B cell (primary cell): ENCODE data around the gene GPR183. TPM values are rescaled to one million over a fixed set of nuclear protein-coding genes. Genes with fewer than 3 reads are reported as not detected.

Experiments
- ATAC-seq: fragments of 200-7000 bp; cut with Tn5 transposase; one replicate; pipeline ENCODE4 v1.10.0; 2021; ENCODE audit warnings: low read depth, mild to moderate bottlenecking, moderate number of reproducible peaks, moderate library complexity
- CTCF ChIA-PET: fragments of 350-600 bp; sonication (Branson Sonifier 250); formaldehyde crosslinking; loops from one replicate; lab custom pipeline; 2021; ENCODE audit warnings: antibody characterized with exemption, inconsistent platforms; lab: Charles Lee
- POLR2A ChIA-PET: fragments of 350-600 bp; sonication (Branson Sonifier 250); formaldehyde crosslinking; loops from one replicate; lab custom pipeline; 2021; ENCODE audit warnings: antibody characterized with exemption; lab: Charles Lee
- DNase-seq: peaks from one replicate; pipeline ENCODE4 v3.0.0; 2013
- H2AFZ ChIP-seq: 2 replicates; pipeline ENCODE4 v1.6.1; 2012; ENCODE audit warnings: mild to moderate bottlenecking, low read depth, low read length; ENCODE audit not compliant: insufficient read depth, poor library complexity, severe bottlenecking
- H3K27ac ChIP-seq, 2 donors: 1 replicate in 1 of 2; 2 replicates in 1 of 2; pipeline ENCODE4 v1.5.1; 2012 to 2013; ENCODE audit warnings: low read length in 2 of 2, mild to moderate bottlenecking in 2 of 2, moderate library complexity in 1 of 2
- H3K27me3 ChIP-seq, 4 experiments: fragments of 200-600 bp in 1 of 4; sonication (generic) in 1 of 4; replicated peaks in 1 of 4; 1 replicate in 2 of 4; 2 replicates in 2 of 4; pipeline versions ENCODE4 v1.6.1 to v1.7.0; 2013 to 2016; ENCODE audit warnings: low read length in 3 of 4, mild to moderate bottlenecking in 2 of 4, mixed read lengths in 1 of 4, moderate library complexity in 1 of 4; ENCODE audit not compliant: insufficient read depth in 4 of 4, control insufficient read depth in 3 of 4; ENCODE audit errors: control extremely low read depth in 1 of 4
- H3K36me3 ChIP-seq, 2 experiments: replicated peaks in 1 of 2; 1 replicate in 1 of 2; 2 replicates in 1 of 2; pipeline versions ENCODE4 v1.6.1 to v1.7.1; 2013; ENCODE audit warnings: low read length in 1 of 2; ENCODE audit not compliant: insufficient read depth in 2 of 2, control insufficient read depth in 1 of 2; ENCODE audit errors: control extremely low read depth in 1 of 2, extremely low read depth in 1 of 2
- H3K4me1 ChIP-seq, 2 donors: fragments of 200-600 bp in 1 of 2; sonication (generic) in 1 of 2; 1 replicate in 1 of 2; 2 replicates in 1 of 2; pipeline versions ENCODE4 v1.5.1 to v1.6.1; 2013 to 2017; ENCODE audit warnings: low read length in 2 of 2; ENCODE audit not compliant: control insufficient read depth in 2 of 2, insufficient read depth in 2 of 2
- H3K4me2 ChIP-seq: replicated peaks from 2 replicates; pipeline ENCODE3; 2012; ENCODE audit warnings: mild to moderate bottlenecking, low read depth, low read length; ENCODE audit not compliant: poor library complexity, severe bottlenecking
- H3K4me3 ChIP-seq, 5 experiments: fragments of 200-600 bp in 1 of 5; sonication (generic) in 1 of 5; 1 replicate in 3 of 5; 2 replicates in 2 of 5; pipeline versions ENCODE4 v1.5.1 to v1.7.0; 2011 to 2016; ENCODE audit warnings: low read length in 4 of 5, mild to moderate bottlenecking in 4 of 5, low read depth in 2 of 5, control low read depth in 1 of 5, moderate library complexity in 1 of 5; ENCODE audit not compliant: insufficient read depth in 1 of 5; ENCODE audit errors: control extremely low read depth in 1 of 5, extremely low read depth in 1 of 5
- H3K79me2 ChIP-seq: fragments of 200-600 bp; sonication (generic); one replicate; pipeline ENCODE4 v1.6.0; 2016; ENCODE audit warnings: low read length; ENCODE audit not compliant: control insufficient read depth, insufficient read depth
- H3K9ac ChIP-seq: fragments of 200-600 bp; sonication (generic); 2 replicates; pipeline ENCODE4 v1.6.1; 2017; ENCODE audit warnings: mild to moderate bottlenecking, low read length, moderate library complexity
- H3K9me3 ChIP-seq, 3 donors: one replicate each; pipeline versions ENCODE4 v1.6.1 to v1.7.1; 2013; ENCODE audit warnings: low read length in 2 of 3; ENCODE audit not compliant: control insufficient read depth in 2 of 3, insufficient read depth in 1 of 3; ENCODE audit errors: control extremely low read depth in 1 of 3
- H4K20me1 ChIP-seq: 2 replicates; pipeline ENCODE4 v1.6.0; 2012; ENCODE audit warnings: mild to moderate bottlenecking, low read length; ENCODE audit not compliant: insufficient read depth, control insufficient read depth, poor library complexity, severe bottlenecking
- H3K27ac Mint-ChIP-seq: one replicate; pipeline ENCODE4 v1.8.0; 2021; ENCODE audit warnings: mixed read lengths
- H3K27me3 Mint-ChIP-seq: one replicate; pipeline ENCODE4 v1.8.0; 2021; ENCODE audit warnings: mixed read lengths
- H3K4me1 Mint-ChIP-seq: one replicate; pipeline ENCODE4 v1.8.0; 2021; ENCODE audit warnings: mixed read lengths
- H3K4me3 Mint-ChIP-seq: one replicate; pipeline ENCODE4 v1.8.0; 2021; ENCODE audit warnings: mixed read lengths
- H3K9me3 Mint-ChIP-seq: one replicate; pipeline ENCODE4 v1.8.0; 2022; ENCODE audit warnings: mixed read lengths; ENCODE audit not compliant: insufficient read depth
- EZH2 ChIP-seq: IDR thresholded peaks from 2 replicates; pipeline ENCODE4 v1.6.1; 2012; ENCODE audit warnings: borderline replicate concordance, low read depth, mild to moderate bottlenecking, moderate library complexity, low read length; ENCODE audit not compliant: insufficient read depth, poor library complexity, severe bottlenecking
- WGBS: methylation state at CpG from one replicate; pipeline ENCODE4 v1.1.5; 2013; ENCODE audit warnings: missing lambda C conversion rate; ENCODE audit not compliant: insufficient coverage; 5-methylcytosine and 5-hydroxymethylcytosine counted together
- intact Hi-C: fragments of 100-400 bp; cut with micrococcal nuclease; formaldehyde crosslinking; loops from one replicate; pipeline ENCODE4 v1.10.0; 2022
- polyA plus RNA-seq: library from polyadenylated mRNA; depleted of rRNA; stranded (reverse); fragments of >200 nt; gene quantifications from 2 replicates; pipeline ENCODE4 v1.2.3, GENCODE V29; 2012
- total RNA-seq, 2 donors: library from RNA; stranded (reverse); fragments of 120-200 nt in 1 of 2; gene quantifications; 1 replicate in 1 of 2; 2 replicates in 1 of 2; pipeline versions ENCODE4 v1.2.3 to v1.2.4, GENCODE V29; 2013 to 2022
- TF ChIP-seq, protein P1 (sequence below): fragments of 200-600 bp; IDR thresholded peaks from one replicate; pipeline ENCODE4 v1.8.0; 2022; ENCODE audit warnings: antibody characterized with exemption, mild to moderate bottlenecking

GPR183 gene
- total and polyA plus RNA-seq, 2 donors (not counting 1 experiment from before 2014, with no cell fraction given): 150 to 256 TPM

DNA sequence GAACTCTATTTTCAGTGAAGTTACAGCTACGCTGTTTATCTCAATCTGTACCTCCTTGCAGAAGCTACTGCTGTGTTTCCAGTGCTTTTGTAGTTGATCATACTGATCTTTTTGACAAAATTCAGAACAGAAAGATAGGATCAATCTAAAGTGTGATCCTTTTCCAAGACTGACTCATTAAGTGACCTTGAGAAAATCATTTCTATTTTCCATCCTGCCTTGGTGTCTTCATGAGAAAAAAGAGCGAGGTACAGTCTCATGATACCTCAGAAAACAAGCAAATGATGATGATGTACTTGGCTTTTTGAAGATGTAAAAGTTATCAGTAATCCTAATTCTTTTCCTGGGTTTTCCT lies 46.0 kb upstream of the GPR183 start:
- H3K4me1 ChIP-seq: peaks cover 47 to 67% of the 10 kb centered on the region in 2 donors
- CTCF ChIA-PET: interaction anchor here (1.2 to 3.9 kb wide), 7 partner anchors 23 to 177 kb away, joined by 3 to 24 read pairs (median 14); partner anchors contain the start of gene GPR183
- no peaks in the 10 kb centered on the region for H3K27me3 ChIP-seq
- H3K4me3 Mint-ChIP-seq: no peak overlapping the region
- no peaks in the 10 kb centered on the region for H3K9me3 ChIP-seq
- ATAC-seq (no peak), DNase-seq (no peak)
- no peak overlapping the region for H3K4me2 ChIP-seq
- TF ChIP-seq, protein P1, sequence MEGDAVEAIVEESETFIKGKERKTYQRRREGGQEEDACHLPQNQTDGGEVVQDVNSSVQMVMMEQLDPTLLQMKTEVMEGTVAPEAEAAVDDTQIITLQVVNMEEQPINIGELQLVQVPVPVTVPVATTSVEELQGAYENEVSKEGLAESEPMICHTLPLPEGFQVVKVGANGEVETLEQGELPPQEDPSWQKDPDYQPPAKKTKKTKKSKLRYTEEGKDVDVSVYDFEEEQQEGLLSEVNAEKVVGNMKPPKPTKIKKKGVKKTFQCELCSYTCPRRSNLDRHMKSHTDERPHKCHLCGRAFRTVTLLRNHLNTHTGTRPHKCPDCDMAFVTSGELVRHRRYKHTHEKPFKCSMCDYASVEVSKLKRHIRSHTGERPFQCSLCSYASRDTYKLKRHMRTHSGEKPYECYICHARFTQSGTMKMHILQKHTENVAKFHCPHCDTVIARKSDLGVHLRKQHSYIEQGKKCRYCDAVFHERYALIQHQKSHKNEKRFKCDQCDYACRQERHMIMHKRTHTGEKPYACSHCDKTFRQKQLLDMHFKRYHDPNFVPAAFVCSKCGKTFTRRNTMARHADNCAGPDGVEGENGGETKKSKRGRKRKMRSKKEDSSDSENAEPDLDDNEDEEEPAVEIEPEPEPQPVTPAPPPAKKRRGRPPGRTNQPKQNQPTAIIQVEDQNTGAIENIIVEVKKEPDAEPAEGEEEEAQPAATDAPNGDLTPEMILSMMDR: no peak
- no peak for TF ChIP-seq EZH2
- peak overlapping the region in 1 of 2 donors; percentile 95 for H3K27ac ChIP-seq
- no peak overlapping the region for H3K9ac ChIP-seq
- peaks cover 0 to 39% of the 10 kb centered on the region in 2 experiments for H3K36me3 ChIP-seq
- POLR2A ChIA-PET: interaction anchor here (2.7 kb wide), 1 partner anchor 23 kb away, joined by 28 read pairs; no protein-coding TSS in a partner anchor
- no peak overlapping the region for H3K4me3 ChIP-seq
- no CpG with 5 or more reads among the region's 2 CpGs for WGBS
- H4K20me1 ChIP-seq: no peaks in the 10 kb centered on the region
- intact Hi-C loops: loop anchor here (5.0 kb wide), 1 partner anchor 34 kb away; no protein-coding TSS in a partner anchor
- H2AFZ ChIP-seq: no peak overlapping the region
- peaks cover 87% of the 10 kb centered on the region for H3K4me1 Mint-ChIP-seq
- no peaks in the 10 kb centered on the region for H3K9me3 Mint-ChIP-seq
- no peaks in the 10 kb centered on the region for H3K27me3 Mint-ChIP-seq
- peaks cover 27% of the 10 kb centered on the region for H3K79me2 ChIP-seq
- H3K27ac Mint-ChIP-seq: peak overlapping the region; percentile 98
